MM.1S (cell line): ENCODE results near the gene CLCA1.

Experiments
- EZH2 ChIP-seq: fragments of 300-600 bp; sonication (generic); optimal IDR thresholded peaks from 2 replicates; pipeline ENCODE3; 2017; ENCODE audit warnings: low read depth, mild to moderate bottlenecking, antibody characterized with exemption, low read length, mixed read lengths
- EZH2phosphoT487 ChIP-seq: fragments of 300-600 bp; sonication (generic); IDR thresholded peaks from 2 replicates; pipeline ENCODE4 v1.6.1; 2018; ENCODE audit warnings: antibody characterized with exemption, low read length
- TF ChIP-seq, protein P1 (sequence below): fragments of 300-600 bp; sonication (generic); IDR thresholded peaks from 2 replicates; pipeline ENCODE4 v1.5.1; 2016; ENCODE audit warnings: antibody characterized with exemption, low read length, mixed read lengths

DNA sequence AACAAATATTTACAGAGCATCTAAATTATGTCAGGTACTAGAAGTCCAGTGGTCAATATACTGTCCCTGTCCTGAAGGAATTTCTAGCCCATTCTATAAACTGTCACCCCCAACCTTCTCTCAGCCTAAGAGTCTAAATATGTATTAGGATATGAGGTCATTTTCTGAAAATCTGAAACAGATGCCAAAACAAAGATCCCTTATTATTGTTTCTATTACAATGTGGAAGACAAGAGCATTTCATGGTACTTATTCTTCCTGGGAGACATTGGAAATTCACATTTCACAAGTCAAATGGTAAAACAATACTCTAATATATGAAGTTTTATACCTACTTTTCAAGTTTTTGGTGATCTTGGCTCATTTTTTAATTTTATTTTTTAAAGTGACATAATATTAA, 2.6 kb downstream of the CLCA1 start:
- TF ChIP-seq, protein P1, sequence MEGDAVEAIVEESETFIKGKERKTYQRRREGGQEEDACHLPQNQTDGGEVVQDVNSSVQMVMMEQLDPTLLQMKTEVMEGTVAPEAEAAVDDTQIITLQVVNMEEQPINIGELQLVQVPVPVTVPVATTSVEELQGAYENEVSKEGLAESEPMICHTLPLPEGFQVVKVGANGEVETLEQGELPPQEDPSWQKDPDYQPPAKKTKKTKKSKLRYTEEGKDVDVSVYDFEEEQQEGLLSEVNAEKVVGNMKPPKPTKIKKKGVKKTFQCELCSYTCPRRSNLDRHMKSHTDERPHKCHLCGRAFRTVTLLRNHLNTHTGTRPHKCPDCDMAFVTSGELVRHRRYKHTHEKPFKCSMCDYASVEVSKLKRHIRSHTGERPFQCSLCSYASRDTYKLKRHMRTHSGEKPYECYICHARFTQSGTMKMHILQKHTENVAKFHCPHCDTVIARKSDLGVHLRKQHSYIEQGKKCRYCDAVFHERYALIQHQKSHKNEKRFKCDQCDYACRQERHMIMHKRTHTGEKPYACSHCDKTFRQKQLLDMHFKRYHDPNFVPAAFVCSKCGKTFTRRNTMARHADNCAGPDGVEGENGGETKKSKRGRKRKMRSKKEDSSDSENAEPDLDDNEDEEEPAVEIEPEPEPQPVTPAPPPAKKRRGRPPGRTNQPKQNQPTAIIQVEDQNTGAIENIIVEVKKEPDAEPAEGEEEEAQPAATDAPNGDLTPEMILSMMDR: no peak
- no peak for TF ChIP-seq EZH2
- TF ChIP-seq EZH2phosphoT487: no peak
